Keratinocyte (primary cell): ENCODE results near the gene ABL1. TPM values are rescaled to one million over a fixed set of nuclear protein-coding genes. Genes with fewer than 3 reads are reported as not detected.

Experiments
- DNase-seq: peaks from one replicate; pipeline ENCODE4 v3.0.0-alpha.2; 2011; ENCODE audit warnings: low read depth, missing footprints, low spot score
- FAIRE-seq: peaks from 2 replicates; lab custom pipeline; 2011; peaks lifted over from hg19 to GRCh38; lab: Jason Lieb, UNC
- H2AFZ ChIP-seq: 2 replicates; pipeline ENCODE4 v1.6.0; 2012; ENCODE audit warnings: low read length, control low read depth, inconsistent platforms; ENCODE audit not compliant: control insufficient read depth
- H3K27ac ChIP-seq: 2 replicates; pipeline ENCODE4 v1.5.1; 2011; ENCODE audit warnings: low read length; ENCODE audit not compliant: control insufficient read depth, insufficient read depth
- H3K27me3 ChIP-seq: 3 replicates; pipeline ENCODE4 v1.6.0; 2011; ENCODE audit warnings: low read length; ENCODE audit not compliant: control insufficient read depth, insufficient read depth; ENCODE audit errors: extremely low read depth
- H3K36me3 ChIP-seq, 2 experiments: 2 replicates in 1 of 2; 3 replicates in 1 of 2; pipeline ENCODE4 v1.5.1; 2011; ENCODE audit warnings: low read length in 2 of 2, mild to moderate bottlenecking in 1 of 2; ENCODE audit not compliant: control insufficient read depth in 2 of 2, insufficient read depth in 2 of 2; ENCODE audit errors: extremely low read depth in 1 of 2
- H3K4me1 ChIP-seq: 3 replicates; pipeline ENCODE4 v1.5.1; 2011; ENCODE audit warnings: low read length; ENCODE audit not compliant: control insufficient read depth, insufficient read depth; ENCODE audit errors: extremely low read depth
- H3K4me2 ChIP-seq: 3 replicates; pipeline ENCODE4 v1.6.0; 2011; ENCODE audit warnings: low read depth, low read length; ENCODE audit not compliant: control insufficient read depth, insufficient read depth; ENCODE audit errors: extremely low read depth
- H3K4me3 ChIP-seq, 3 experiments: fragments of 200-600 bp in 1 of 3; sonication (generic) in 1 of 3; 2 replicates in 2 of 3; 3 replicates in 1 of 3; pipeline ENCODE4 v1.5.1; 2011 to 2016; ENCODE audit warnings: low read length in 3 of 3, mild to moderate bottlenecking in 3 of 3, control low read depth in 2 of 3, inconsistent platforms in 1 of 3, low read depth in 1 of 3, mixed read lengths in 1 of 3, mixed run types in 1 of 3, moderate library complexity in 1 of 3; ENCODE audit not compliant: control insufficient read depth in 2 of 3, insufficient read depth in 2 of 3; ENCODE audit errors: extremely low read depth in 1 of 3
- H3K79me2 ChIP-seq: 2 replicates; pipeline ENCODE4 v1.6.0; 2012; ENCODE audit warnings: low read length; ENCODE audit not compliant: control insufficient read depth, insufficient read depth
- H3K9ac ChIP-seq: 3 replicates; pipeline ENCODE4 v1.6.0; 2011; ENCODE audit warnings: low read length; ENCODE audit not compliant: control insufficient read depth, insufficient read depth; ENCODE audit errors: extremely low read depth
- H3K9me1 ChIP-seq: 3 replicates; pipeline ENCODE4 v1.6.0; 2011; ENCODE audit warnings: low read length; ENCODE audit not compliant: control insufficient read depth, insufficient read depth; ENCODE audit errors: extremely low read depth
- H3K9me3 ChIP-seq: 2 replicates; pipeline ENCODE4 v1.5.1; 2012; ENCODE audit warnings: low read depth, low read length; ENCODE audit not compliant: control insufficient read depth
- H4K20me1 ChIP-seq: 3 replicates; pipeline ENCODE4 v1.6.0; 2011; ENCODE audit warnings: low read length; ENCODE audit not compliant: control insufficient read depth, insufficient read depth; ENCODE audit errors: extremely low read depth
- CTCF ChIP-seq, 3 experiments: IDR thresholded peaks in 1 of 3; conservative IDR thresholded peaks in 1 of 3; optimal IDR thresholded peaks in 1 of 3; 2 replicates in 2 of 3; 3 replicates in 1 of 3; pipeline versions ENCODE3 to v1.5.1; 2011; ENCODE audit warnings: low read length in 3 of 3, mild to moderate bottlenecking in 3 of 3, moderate library complexity in 2 of 3, control low read depth in 1 of 3, inconsistent platforms in 1 of 3; ENCODE audit not compliant: insufficient read depth in 2 of 3; ENCODE audit errors: extremely low read depth in 1 of 3
- EZH2 ChIP-seq: IDR thresholded peaks from one replicate; pipeline ENCODE4 v1.6.1; 2012; ENCODE audit warnings: inconsistent platforms, mild to moderate bottlenecking, low read length, moderate library complexity
- dilution Hi-C: fragments of 300-500 bp; cut with MboI; formaldehyde crosslinking; loops from one replicate; pipeline ENCODE4 v1.7.0; 2020; ENCODE audit warnings: low sequenced_read_pairs; ENCODE audit not compliant: extremely low pct_ligation_motif_present
- polyA plus RNA-seq, 5 experiments: library from polyadenylated mRNA; depleted of rRNA in 3 of 5; stranded (reverse) in 3 of 5; stranded (forward) in 1 of 5; unstranded in 1 of 5; fragments of >200 nt; gene quantifications; 1 replicate in 1 of 5; 2 replicates in 3 of 5; 3 replicates in 1 of 5; pipeline versions ENCODE4 v1.2.1 to v1.2.3, GENCODE V29; 2011 to 2012; ENCODE audit warnings: missing spikeins in 2 of 5, low read depth in 1 of 5, low replicate concordance in 1 of 5

ABL1 gene
- polyA plus RNA-seq, 1 donor (not counting 4 experiments of a cell fraction or from before 2014, with no cell fraction given): 17.0 TPM

- Histone ChIP-seq H3K27ac (no peak overlapping the region), H2AFZ (no peak overlapping the region), H3K4me3 (no peak overlapping the region), H3K4me1 (no peaks in the 10 kb centered on the region), H3K9me3 (no peaks in the 10 kb centered on the region), H3K4me2 (no peak overlapping the region), H3K36me3 (peaks cover 11 to 14% of the 10 kb centered on the region in 2 experiments), H4K20me1 (peaks cover 8% of the 10 kb centered on the region), H3K79me2 (peaks cover 10% of the 10 kb centered on the region), H3K9ac (no peak overlapping the region), H3K27me3 (no peaks in the 10 kb centered on the region), H3K9me1 (no peaks in the 10 kb centered on the region)
- FAIRE-seq: no peak
- no peak for DNase-seq
- dilution Hi-C loops: no loop called here
- TF ChIP-seq EZH2: no peak
These were observed 30.9 kb downstream of the ABL1 start for GRCh38 chr9:130865921-130866320.

GRCh38 chr9:130866474-130866965 lies 31.5 kb downstream of the ABL1 start:
- FAIRE-seq (peak; percentile 55), DNase-seq (peak; percentile 87)
- Histone ChIP-seq H3K9ac (no peak overlapping the region), H3K4me2 (no peak overlapping the region), H3K9me3 (no peaks in the 10 kb centered on the region), H2AFZ (no peak overlapping the region), H3K27ac (no peak overlapping the region), H3K4me3 (no peak overlapping the region), H4K20me1 (peaks cover 8% of the 10 kb centered on the region), H3K36me3 (peaks cover 11 to 14% of the 10 kb centered on the region in 2 experiments), H3K9me1 (no peaks in the 10 kb centered on the region), H3K4me1 (no peaks in the 10 kb centered on the region), H3K27me3 (no peaks in the 10 kb centered on the region), H3K79me2 (peaks cover 11% of the 10 kb centered on the region)
- TF ChIP-seq CTCF (optimal IDR thresholded peaks at IDR 0.05 in 1 of 3, IDR thresholded peaks at IDR 0.05 in 1 of 3, conservative IDR thresholded peaks at IDR 0.05 in 1 of 3; ENCODE audit: extremely low read depth in 1 of 3, insufficient read depth in 2 of 3, low read length in 3 of 3) (peak; percentile 80 to 100 (median 95)), EZH2 (no peak)
- dilution Hi-C loops: no loop called here

- Histone ChIP-seq H3K79me2 (peaks cover 11% of the 10 kb centered on the region), H2AFZ (no peak overlapping the region), H4K20me1 (peaks cover 8% of the 10 kb centered on the region), H3K9me1 (no peaks in the 10 kb centered on the region), H3K36me3 (peaks cover 15 to 21% of the 10 kb centered on the region in 2 experiments), H3K27ac (no peak overlapping the region), H3K4me1 (no peaks in the 10 kb centered on the region), H3K27me3 (no peaks in the 10 kb centered on the region), H3K9me3 (no peaks in the 10 kb centered on the region), H3K4me3 (no peak overlapping the region), H3K9ac (no peak overlapping the region), H3K4me2 (no peak overlapping the region)
- TF ChIP-seq CTCF (optimal IDR thresholded peaks at IDR 0.05 in 1 of 3, IDR thresholded peaks at IDR 0.05 in 1 of 3, conservative IDR thresholded peaks at IDR 0.05 in 1 of 3; ENCODE audit: extremely low read depth in 1 of 3, insufficient read depth in 2 of 3, low read length in 3 of 3) (no peak), EZH2 (no peak)
- DNase-seq (no peak), FAIRE-seq (no peak)
- dilution Hi-C loops: no loop called here
These were observed 32.5 kb downstream of the ABL1 start for GRCh38 chr9:130867556-130867955.
